Activated CD4-positive, alpha-beta T cell treated with anti-CD3 and anti-CD28 coated beads for 24 hours (primary cell): Measurements from ENCODE around the gene DNAJC1.

Experiments used
- DNase-seq, 2 donors: peaks; one replicate each; pipeline ENCODE4 v3.0.0-alpha.2; 2020; ENCODE audit warnings: low read depth in 2 of 2

DNAJC1 gene

DNA sequence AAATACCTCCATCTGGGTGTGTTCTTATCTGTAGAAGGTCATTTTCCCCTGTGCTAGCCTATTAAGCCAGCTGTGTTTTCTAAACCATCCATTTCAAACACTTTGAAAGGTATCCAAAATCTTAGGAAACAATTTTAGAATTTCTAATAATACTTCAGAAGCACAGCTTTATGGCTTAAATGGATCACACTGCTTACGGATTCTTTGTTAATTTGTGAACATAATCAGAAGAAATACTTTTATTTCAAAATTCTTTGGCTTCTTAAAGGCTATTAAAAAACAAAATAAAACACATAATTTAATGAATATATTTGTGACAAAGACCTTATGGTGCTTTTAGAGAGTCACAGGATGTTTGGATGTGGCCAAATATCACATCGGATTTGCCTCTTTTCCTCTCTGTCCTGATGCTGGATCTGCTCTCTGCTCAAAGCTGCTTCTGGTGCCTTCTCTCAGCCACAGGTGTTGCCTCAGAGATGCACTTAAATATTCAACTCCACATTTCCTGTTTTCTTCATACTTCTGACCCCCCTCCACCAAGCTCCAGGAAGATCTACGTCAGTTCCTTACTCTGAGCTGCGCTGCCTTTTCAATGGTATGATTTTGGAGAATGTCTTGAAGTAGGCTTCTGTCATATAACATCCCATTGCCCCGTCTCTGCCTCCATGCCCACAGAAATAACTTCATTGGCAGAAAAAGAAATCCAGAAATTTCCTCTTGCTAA is 238.9 kb downstream of the DNAJC1 start:
- no peak for DNase-seq

DNA sequence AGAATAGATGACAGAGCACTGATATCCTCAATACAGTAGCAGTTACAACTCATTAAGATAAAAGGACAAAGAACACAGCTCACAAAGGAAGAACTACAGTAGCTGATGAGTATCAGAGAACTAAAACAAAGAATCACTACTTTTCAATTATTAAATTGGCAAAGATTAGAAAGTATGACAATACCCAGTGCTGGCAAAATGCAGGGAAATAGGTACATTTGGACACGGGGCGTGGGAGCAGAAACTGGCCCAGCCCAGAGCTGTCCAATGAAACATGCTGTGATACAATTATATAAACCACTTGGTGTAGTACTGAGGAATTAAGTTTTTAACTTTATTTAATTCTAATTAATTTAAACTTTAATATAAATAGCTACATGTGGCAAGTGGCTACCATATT is 243.2 kb downstream of the DNAJC1 start:
- no peak for DNase-seq

DNA sequence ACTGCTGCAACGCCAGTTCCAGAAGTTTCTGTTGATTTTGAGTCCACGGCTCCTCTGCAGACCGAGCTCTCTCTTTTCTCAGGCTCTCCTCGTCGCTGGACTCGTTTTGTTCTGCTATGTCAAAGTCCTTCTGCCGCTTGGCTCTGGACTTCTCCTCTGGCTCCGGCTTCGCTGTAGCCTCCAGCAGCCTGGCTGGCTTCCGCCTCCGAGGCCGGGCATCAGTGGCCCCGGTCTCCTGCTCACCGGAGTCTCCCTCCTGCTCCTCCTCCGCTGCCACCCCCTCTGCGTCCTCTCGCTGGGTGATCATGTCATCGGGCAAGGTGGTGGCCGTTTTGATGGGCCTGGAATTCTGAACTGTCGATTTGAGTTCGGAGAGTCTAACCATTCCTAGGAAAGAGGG is 244.3 kb downstream of the DNAJC1 start:
- DNase-seq = no peak

DNA sequence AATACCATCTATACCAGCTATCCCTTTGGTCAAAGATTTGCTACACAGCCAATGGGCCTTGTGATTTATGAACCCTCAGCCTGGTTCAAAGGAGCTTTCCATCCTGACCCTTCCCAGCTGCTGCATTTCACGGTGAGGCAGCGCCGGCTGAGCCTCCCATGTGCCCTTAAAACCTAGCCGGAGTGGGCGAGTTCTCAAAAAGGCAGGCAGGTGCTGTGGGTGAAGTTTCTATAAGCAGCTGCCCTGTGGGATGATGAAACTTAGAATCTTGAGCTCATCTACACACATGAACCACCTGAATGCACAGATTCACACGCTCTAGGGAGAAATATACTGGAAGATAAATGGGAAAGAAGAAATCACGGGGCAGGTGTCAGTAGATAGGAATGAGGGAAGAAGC is 244.8 kb downstream of the DNAJC1 start:
- DNase-seq = no peak

DNA sequence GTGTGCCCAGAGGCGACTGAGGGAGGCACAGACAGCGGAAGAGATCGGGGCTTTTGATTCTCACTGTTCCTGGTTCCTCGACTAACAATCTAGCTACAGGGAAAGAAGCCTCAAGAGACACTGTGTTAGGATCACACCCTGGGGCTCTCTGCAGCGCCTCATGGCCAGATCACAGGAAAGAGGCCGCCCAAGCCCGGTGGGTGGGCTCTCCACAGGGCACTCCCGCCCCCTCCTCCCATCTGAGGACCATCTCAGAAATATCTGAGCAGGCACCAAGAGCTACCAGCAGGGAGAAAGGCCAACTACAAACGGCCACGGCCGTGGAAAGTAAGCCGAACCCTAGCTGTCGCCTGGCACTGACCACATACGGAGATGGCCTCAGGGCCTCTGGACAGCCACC is 245.3 kb downstream of the DNAJC1 start:
- no peak for DNase-seq

DNA sequence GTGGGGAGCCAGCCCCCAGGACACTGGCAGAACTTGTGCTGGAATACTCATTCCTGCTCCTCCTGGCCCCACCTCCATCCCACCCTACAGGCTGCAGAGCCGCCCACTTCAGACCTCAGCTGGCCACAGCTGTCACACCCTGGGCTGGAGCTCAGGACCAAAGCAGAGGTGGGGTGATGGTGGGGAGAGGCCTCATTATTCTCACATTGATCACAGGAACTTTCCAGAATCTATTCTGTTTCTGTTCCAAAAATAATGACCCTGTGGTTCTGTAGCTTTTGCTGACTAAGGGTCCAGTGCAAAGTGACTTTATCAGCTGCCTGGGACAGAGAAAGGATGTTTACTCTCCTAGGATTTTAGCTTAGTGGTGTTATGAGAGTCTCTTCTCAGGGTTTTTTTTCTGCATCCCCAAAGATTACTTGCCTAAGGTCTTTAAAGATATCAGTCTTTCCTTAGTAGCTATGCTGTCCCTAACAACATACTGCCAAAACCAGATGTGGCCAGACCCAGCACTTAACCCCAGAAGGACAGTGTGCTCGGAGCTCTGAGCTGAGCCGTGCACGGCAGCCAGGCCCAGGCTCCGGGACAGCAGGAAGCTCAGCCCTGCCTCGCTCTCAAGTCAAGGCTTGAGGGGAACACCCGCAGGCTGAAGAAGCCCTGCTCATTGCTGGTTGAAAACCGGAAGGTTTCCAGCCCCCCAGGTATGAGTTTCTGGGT is 246.2 kb downstream of the DNAJC1 start:
- DNase-seq = no peak

DNA sequence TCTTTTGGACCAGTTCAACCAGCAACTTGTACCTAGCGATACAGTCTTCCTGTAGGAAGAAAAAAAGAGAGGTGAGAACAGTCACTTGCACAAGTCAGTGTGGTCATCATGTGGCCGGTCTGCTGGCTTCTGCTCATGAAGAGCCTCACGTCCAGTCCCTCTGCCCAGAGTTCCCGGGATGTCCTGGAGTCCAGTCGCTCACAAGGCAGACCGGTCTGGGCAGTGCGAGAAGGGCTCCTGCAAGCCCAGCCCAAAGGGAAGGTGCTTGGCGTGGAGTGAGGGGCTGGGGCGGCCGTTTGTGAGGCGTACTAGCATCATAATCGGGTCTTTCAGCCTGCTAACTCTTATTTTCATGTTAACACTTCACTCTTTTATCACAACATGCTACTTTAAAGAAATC is 246.8 kb downstream of the DNAJC1 start:
- DNase-seq = no peak

DNA sequence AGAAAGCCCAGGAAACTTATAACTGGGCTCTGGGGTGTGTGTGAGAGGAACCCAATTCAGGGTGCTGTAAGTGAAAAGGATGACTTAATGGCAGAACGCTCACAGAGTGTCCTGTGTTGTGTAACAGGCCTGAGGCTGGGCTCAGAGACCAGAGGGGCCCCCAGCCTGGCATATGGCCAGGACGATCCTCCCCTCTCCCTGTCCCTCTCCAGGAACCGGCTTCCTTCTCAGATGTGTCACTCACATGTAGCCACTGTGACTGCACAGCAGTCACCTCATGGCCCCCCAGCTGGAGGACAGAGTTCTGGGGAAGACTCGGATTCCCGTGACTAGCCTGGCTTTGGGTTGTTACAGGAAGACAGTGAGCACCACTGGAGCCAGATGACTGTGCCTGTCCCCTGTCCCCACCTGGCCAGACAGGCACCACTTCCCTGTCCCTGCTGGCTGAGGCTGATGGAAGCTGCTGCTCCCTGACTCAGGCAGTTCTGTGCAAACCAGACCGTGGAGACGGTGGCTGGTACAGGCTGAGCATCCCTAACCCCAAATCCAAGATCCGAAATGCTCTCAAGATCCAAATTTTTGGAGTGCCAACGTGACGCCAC is 249.0 kb downstream of the DNAJC1 start:
- no peak for DNase-seq

DNA sequence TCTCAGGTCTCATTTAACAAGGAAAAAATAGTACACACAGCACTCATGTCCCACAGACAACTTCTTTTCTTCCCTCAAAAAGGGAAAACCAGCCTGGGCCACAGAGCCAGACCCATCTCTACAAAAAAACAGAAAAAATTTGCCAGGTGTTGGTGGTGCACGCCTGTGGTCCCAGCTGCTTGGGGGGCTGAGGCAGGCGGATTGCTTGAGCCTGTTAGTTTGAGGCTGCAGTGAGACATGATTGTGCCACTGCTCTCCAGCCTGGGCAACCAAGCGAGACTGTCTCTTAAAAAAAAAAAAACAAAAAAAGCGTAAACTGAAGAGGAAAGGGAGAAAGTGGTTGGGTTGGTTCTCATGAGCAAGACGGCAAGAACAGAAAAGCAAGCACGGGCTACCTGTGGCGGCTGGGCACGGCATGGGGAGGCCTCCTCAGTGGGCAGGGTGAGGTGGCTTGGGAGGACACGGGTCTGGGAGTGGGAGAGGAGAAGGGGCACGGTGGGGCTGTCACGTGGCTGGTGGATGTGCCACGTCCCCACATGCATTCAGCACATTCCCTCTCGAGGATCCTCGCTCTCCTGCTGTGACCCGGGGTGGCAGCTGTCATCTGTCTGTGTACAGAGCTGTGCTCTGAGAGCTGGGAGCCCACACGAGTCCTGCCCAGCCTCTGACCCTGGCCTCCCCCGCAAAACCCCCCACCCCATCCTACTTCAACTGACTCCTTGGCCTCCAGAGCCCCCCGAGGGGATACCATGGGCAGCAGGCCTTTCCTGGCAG is 249.8 kb downstream of the DNAJC1 start:
- no peak for DNase-seq

DNA sequence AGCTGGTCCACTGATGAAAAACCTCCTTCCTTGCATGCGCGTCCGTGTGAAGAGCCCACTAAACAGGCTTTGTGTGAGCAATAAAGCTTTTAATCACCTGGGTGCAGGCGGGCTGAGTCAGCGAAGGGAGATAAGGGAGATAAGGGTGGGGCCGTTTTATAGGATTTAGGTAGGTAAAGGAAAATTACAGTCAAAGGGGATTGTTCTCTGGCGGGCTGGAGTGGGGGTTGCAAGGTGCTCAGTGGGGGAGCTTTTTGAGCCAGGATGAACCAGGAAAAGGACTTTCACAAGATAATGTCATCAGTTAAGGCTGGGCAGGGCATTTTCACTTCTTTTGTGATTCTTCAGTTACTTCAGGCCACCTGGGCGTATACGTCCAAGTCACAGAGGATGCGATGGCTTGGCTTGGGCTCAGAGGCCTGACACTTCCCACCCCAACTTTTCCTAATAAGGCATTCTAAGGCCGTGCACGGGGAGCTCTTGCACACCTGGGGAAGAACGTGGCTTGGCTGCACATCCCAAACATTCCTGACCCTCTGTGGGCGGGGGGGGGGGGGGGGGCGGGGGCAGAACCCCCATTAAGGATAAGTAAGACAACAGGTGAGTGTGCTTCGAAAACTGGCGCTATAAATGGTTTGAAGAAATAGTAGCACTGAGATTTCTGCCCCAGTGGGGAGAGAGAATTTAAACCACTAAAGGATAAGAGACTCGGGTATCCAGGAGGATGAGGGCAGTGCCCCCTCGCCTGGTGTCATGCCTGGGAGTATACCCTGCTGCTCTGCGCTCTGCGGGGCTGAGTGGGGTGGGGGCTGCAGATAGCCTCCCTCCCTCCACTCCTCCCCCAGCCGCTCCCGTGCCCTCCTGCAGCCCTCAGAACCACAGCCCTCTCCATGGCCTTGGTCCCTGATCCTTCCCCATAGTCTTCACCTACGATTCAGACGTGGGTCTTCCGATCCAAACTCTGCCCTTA is 251.9 kb downstream of the DNAJC1 start:
- DNase-seq = no peak

DNA sequence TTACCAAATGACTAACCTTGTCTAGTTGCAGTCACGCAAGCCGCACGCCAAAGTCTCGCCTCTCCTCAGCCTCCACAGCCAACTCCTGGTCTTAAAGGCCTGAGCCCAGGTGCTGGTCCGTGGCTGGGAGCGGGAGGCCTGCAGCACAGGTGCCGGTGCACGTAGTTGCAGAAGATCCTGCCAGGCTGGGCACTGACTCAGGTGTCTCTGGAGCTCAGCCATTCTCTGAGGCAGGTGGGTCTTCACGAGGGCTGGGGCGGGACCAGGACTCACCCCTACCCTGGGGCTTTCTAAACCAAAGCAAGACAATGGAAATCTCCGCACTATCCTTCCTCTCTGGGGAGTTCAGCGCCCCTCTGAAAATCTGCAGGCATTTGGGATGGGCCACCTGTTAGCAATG is 253.1 kb downstream of the DNAJC1 start:
- no peak for DNase-seq

DNA sequence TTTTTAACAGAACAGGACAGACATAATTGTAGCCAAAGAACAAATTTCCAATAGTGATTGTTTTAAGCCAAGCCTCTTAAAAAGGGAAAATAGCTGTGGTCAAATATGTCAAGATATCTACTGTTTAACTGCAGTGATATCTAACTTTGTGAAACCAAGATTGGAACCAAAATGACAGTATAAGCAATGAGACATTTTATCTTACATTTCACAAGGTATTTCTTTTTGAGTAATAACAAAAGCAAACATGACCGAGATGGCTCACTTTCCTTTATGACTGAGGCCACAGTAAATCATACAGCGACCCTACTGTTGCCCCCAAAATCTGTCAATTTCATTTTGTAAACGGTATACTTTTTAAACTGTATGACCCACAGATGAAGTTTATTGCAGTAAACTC is 253.7 kb downstream of the DNAJC1 start:
- no peak for DNase-seq

DNA sequence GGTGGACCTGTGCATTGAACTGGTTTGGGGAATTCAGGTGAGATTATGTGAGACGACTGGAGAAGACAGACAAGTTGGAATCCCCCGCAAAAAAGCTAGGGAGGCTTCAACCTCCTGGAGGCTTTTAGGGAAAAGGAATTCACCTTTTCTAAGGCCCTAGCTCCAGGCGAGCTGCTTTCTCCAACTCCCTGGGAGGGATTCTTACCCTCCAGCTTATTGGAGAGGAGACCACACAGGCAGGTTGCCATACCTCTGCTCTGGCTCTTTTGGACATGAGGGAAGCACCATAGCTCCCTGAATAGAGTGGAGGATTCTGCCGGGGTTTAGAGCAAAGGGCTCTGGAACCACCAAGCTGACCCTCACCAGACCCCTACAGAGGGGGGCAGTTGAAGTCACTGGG is 255.7 kb downstream of the DNAJC1 start:
- no peak for DNase-seq

DNA sequence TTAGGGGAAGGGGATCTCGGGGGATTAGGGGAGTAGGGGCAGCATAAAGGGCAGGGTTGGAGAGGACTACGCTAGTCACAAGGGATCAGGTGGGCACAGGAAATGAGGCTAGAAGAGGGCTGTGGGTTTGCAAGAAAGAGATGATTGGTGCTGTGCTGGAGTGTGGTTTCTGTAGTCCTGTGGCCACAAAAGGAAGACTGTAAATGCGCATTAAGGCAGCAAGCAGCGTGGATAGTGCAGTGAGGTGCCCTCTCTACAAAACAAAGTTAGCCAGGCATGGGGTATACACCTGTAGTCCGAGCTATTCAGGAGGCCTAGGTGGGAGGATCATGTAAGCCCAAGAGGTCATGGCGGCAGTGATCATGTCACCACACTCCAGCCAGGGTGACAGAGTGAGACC is 257.4 kb downstream of the DNAJC1 start:
- DNase-seq = no peak

DNA sequence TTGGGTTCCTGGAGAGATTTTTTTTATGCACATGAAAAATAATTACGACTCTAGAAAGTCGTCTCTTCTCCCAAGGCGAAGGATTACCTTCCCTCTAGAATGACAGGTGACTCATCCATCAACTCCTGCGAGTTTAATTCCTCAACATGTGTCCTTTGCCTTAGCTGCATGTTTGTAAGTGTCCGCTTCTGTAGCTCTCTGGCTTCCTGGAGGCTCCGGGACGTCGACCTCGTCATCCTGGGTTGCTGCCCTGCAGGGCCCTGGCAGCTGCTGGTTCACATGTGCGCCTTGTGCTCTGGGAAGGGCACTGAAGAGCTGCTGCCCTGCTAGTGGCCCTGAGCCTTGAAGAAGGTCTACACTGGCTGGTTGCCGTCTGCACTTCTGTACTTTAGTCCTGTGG is 259.3 kb downstream of the DNAJC1 start:
- no peak for DNase-seq

DNA sequence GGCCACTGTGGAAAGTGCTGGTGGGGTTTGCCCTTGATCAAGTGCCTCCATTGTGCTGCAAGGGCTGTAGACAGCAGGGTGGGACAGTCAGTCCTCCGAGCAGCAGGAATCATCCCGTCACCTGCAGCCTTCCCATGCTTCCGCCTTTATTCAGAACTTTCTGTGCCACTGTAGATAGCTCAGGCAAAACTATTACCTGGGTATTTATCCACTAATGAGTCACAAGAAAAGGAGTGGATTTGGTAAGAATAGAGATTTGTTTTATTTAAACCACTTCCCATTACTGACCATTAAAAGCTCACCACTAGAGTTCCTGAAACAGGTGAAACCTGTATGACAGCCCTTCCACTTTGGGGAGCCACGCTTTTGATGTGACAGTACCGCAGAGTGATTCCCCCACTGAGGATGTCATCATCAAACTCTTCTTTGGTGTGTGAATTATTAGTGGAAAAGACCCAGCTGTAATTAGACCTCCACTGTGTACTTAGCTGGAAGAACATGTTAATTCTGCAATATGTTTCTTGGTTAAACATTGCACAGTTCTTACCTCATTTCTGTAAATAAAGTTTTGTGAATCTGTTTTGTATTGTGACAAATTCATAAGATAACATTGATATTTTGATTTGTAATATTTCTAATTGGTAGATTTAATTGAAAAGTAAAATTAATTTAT is 260.7 kb downstream of the DNAJC1 start:
- DNase-seq = no peak

DNA sequence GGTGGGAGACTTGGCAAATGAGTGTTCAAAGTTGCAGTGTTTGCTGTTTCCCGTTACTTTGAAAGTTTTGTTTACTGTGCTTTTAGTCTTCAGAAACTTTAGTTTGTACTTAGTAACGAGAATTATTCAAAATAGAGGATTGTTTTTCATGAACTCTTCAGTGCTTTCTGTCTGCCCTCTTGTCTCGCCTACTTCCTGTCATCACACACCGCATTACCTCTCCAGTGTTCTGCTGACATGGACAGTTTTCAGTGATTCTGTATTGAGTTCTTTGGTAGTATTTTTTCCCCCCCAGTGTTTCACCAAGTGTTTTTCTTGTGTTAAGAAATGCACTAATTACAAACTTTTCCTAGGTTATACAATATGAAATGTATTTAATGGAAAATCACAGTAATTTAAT is 262.5 kb downstream of the DNAJC1 start:
- no peak for DNase-seq

DNA sequence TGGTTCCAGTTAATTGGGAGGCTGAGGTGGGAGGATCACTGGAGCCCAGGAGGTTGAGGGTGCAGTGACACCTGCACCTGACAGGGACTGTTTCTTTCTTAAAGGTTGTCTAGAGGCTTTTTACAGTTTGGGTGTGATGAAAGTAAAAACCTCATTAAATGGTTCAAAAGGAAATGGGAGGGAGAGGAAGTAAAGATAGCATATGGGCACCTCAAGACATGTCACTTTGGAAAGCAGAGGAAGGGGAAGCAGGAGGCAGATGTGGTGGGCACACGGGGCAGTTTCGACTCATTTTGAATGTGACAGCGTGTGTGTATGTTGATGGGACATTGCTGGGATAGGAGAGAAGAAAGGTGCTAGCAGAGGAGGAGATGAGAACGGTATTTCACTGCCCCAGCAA is 266.4 kb downstream of the DNAJC1 start:
- DNase-seq = no peak

DNA sequence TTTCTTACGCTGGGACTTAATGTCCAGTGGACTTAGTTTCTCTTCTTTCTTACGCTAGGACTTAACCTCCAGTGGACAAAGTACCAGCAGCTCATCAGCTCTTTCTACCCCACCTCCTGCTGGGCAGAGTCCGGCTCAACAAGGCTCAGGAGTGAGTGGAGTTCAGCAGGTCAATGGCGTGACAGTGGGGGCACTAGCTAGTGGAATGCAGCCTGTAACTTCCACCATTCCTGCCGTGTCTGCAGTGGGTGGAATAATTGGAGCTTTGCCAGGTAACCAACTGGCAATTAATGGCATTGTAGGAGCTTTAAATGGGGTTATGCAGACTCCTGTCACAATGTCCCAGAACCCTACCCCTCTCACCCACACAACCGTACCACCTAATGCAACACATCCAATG is 269.8 kb downstream of the DNAJC1 start:
- no peak for DNase-seq

DNA sequence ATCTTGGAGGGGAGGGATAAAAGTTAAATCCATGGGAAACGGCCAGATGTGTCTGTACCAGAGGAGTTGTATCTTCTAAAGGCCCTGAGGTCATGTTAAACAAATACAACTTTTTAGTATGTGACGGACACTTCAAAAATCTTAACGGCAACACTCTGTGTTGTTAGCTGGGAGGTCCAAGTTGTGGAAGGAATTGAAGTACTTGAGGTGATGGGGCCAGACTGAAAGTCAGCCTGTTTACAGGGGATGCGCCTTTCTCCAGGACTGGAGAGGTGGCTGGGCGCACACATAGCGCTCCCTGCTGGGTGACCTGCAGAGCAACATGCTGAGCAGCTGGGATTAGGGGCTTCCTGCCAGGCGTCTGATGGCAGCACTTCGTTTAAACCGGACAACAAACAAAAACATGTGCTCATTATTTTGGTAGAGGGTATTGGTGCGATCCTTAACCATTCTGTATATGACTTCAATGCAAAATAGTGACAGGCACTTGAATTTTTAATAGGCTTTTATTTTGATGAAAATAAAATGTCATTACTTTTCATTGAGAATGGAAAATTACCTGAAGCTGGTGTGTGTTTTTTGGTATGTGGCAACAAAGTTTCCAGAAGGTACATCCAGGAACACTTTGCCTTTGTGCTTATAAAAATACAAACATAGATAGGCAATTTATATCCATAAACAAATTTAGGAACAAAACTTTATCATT is 271.3 kb downstream of the DNAJC1 start:
- DNase-seq = peak in 1 of 2 donors; percentile 11
